Measurements from ENCODE around the gene RSBN1.

DNA sequence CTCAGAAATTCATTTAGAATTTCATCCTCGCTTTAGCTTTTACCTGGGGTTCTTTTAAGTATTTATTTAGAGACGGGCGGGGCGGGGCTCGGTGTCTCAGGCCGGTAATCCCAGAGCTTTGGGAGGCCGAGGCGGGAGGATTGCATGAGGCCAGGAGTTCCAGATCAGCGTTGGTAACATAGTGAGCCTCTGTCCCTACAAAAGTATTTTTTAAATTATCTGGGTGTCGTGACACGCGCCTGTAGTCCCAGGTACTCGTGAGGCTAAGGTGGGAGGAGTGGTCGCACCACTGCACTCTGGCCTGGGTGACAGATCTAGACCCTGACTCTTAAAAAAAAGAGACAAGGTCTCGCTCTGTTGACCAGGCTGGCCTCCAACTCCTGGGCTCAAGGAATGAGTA lies 942 bp upstream of the RSBN1 start:
- no peak for TF ChIP-seq EZH2phosphoT487 (IDR thresholded peaks at IDR 0.05; ENCODE audit: insufficient read depth, low read depth)
- TF ChIP-seq EZH2 (IDR thresholded peaks at IDR 0.05; ENCODE audit: insufficient read depth, poor library complexity, severe bottlenecking), result no peak
